ENCODE measurements around the gene UAP1L1. TPM values are rescaled to one million over a fixed set of nuclear protein-coding genes. Genes with fewer than 3 reads are reported as not detected.
"Not testable (repeated sequence)": the region's sequence is repeated elsewhere in the genome, so short reads cannot be mapped to it uniquely, and the experiment has no call there.

UAP1L1 gene
- polyA plus RNA-seq, 4 donors, result 0.89 to 25.8 (median 5.3) TPM

DNA sequence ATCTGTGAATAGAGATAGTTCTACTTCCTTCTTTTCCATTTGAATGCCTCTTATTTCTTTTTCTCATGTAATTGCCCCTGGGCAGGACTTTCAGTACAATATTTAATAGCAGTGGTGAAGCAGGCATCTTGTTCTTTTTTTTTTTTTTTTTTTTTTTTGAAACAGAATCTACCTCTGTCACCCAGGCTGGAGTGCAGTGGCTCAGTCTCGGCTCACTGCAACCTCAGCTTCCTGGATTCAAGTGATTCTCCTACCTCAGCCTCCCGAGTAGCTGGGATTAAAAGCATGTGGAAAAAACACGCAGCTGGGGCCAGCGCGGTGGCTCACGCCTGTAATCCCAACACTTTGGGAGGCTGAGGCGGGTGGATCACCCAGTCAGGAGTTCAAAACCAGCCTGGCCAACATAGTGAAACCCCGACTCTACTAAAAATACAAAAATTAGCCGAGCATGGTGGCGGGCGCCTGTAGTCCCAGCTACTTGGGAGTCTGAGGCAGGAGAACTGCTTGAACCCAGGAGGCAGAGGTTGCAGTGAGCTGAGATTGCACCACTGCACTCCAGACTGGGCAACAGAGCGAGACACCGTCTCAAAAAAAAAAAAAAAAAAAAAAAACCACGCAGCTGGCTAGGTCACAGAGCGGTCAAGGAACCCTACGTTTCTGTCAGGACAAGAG, 45.6 kb downstream of the UAP1L1 start:
- not testable (repeated sequence) for H3K9me3 ChIP-seq (ENCODE audit: control insufficient read depth in 2 of 2, insufficient read depth in 1 of 2, low read depth in 1 of 2, low read length in 1 of 2); H3K36me3 ChIP-seq (ENCODE audit: control insufficient read depth in 3 of 3, insufficient read depth in 2 of 3, low read depth in 1 of 3, low read length in 3 of 3); H3K4me3 ChIP-seq (ENCODE audit: low read depth in 1 of 3, low read length in 3 of 3); DNase-seq; H3K27ac ChIP-seq (ENCODE audit: low read depth in 1 of 3, low read length in 2 of 3); FAIRE-seq; H3K27me3 ChIP-seq (ENCODE audit: control insufficient read depth in 3 of 3, insufficient read depth in 3 of 3, low read length in 3 of 3)
- H3K4me1 ChIP-seq (ENCODE audit: control insufficient read depth in 3 of 3, insufficient read depth in 2 of 3, low read depth in 1 of 3, low read length in 2 of 3), result peaks cover 0 to 12% (median 3%) of the 10 kb centered on the region in 3 donors
- 86 to 90% (median 86%) methylated on average over 14 to 16 of the region's 16 CpGs for WGBS, 3 donors

DNA sequence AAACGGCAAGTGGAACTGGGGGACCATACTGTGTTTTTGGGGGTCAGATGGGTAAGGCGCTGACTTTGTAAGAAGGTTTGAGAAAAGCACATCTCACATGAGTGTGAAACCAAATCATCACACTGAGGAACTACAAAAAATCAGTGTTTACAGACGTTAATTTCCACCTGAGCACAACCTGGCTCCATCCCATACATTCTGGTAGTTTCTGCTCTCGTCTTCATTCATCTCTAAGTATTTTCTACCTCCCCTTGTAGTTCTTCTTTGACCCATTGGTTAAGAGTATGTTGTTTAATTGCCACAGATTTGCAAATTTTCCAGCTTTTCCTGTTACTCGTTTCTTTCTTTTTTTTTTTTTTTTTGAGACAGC, 46.1 kb downstream of the UAP1L1 start:
- Histone ChIP-seq H3K4me3 (ENCODE audit: low read depth in 1 of 3, low read length in 3 of 3) (no peak overlapping the region), H3K36me3 (ENCODE audit: control insufficient read depth in 3 of 3, insufficient read depth in 2 of 3, low read depth in 1 of 3, low read length in 3 of 3) (no peaks in the 10 kb centered on the region), H3K27me3 (ENCODE audit: control insufficient read depth in 3 of 3, insufficient read depth in 3 of 3, low read length in 3 of 3) (no peaks in the 10 kb centered on the region), H3K9me3 (ENCODE audit: control insufficient read depth in 2 of 2, insufficient read depth in 1 of 2, low read depth in 1 of 2, low read length in 1 of 2) (no peaks in the 10 kb centered on the region), H3K4me1 (ENCODE audit: control insufficient read depth in 3 of 3, insufficient read depth in 2 of 3, low read depth in 1 of 3, low read length in 2 of 3) (peaks cover 0 to 17% (median 6%) of the 10 kb centered on the region in 3 donors), H3K27ac (ENCODE audit: low read depth in 1 of 3, low read length in 2 of 3) (no peak overlapping the region)
- DNase-seq (no peak), FAIRE-seq (no peak)
- WGBS, 3 donors, result 66 to 79% (median 74%) methylated on average over 5 of the region's 5 CpGs

DNA sequence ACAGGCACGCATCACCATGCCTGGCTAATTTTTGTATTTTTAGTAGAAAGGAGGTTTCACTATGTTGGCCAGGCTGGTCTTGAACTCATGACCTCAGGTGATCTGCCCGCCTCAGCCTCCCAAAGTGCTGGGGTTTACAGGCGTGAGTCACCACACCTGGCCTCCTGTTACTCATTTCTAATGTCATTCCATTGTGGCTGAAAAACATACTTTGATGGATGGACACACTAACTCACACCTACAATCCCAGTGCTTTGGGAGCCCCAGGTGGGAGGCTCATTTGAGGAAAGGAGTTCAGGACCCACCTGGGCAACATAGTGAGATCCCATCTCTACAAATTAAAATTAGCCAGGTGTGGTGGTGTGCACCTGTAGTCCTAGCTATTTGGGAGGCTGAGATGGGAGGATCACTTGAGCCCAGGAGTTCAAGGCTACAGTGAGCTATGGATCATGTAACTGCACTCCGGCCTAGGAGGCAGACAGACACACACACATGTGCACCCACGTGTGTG, 46.7 kb downstream of the UAP1L1 start:
- not testable (repeated sequence) for H3K9me3 ChIP-seq (ENCODE audit: control insufficient read depth in 2 of 2, insufficient read depth in 1 of 2, low read depth in 1 of 2, low read length in 1 of 2); DNase-seq; FAIRE-seq; H3K27ac ChIP-seq (ENCODE audit: low read depth in 1 of 3, low read length in 2 of 3); H3K27me3 ChIP-seq (ENCODE audit: control insufficient read depth in 3 of 3, insufficient read depth in 3 of 3, low read length in 3 of 3); H3K36me3 ChIP-seq (ENCODE audit: control insufficient read depth in 3 of 3, insufficient read depth in 2 of 3, low read depth in 1 of 3, low read length in 3 of 3); H3K4me3 ChIP-seq (ENCODE audit: low read depth in 1 of 3, low read length in 3 of 3)
- WGBS, 3 donors, result 86 to 91% (median 87%) methylated on average over 5 of the region's 5 CpGs
- peaks cover 0 to 20% (median 6%) of the 10 kb centered on the region in 3 donors for H3K4me1 ChIP-seq (ENCODE audit: control insufficient read depth in 3 of 3, insufficient read depth in 2 of 3, low read depth in 1 of 3, low read length in 2 of 3)

DNA sequence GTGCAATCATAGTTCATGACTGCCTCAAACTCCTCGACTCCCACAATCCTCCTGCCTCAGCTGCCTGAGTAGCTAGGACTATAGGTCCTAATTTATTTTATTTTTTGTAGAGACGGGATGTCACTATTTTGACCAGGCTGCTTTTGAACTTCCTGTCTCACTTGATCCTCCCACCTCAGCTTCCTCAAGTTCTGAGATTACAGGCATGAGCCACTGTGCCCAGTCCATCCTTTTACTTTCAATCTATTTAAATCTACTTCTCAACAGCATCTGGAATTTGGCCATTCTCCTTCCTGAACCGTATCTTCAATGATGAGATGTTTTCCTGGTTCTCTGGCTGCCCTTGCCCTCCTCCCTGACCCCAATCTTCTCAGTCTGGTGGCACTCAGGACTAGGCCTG, 49.5 kb downstream of the UAP1L1 start:
- H3K4me3 ChIP-seq (ENCODE audit: low read depth in 1 of 3, low read length in 3 of 3), result peak overlapping the region in 2 of 3 donors; percentile 41 to 80
- WGBS, 3 donors, result 8 to 17% (median 10%) methylated on average over 3 of the region's 3 CpGs
- peaks cover 0 to 23% (median 6%) of the 10 kb centered on the region in 3 donors for H3K4me1 ChIP-seq (ENCODE audit: control insufficient read depth in 3 of 3, insufficient read depth in 2 of 3, low read depth in 1 of 3, low read length in 2 of 3)
- H3K36me3 ChIP-seq (ENCODE audit: control insufficient read depth in 3 of 3, insufficient read depth in 2 of 3, low read depth in 1 of 3, low read length in 3 of 3), result no peaks in the 10 kb centered on the region
- H3K27ac ChIP-seq (ENCODE audit: low read depth in 1 of 3, low read length in 2 of 3), result peak overlapping the region; percentile 66 to 94 (median 77)
- peaks cover 0 to 5% of the 10 kb centered on the region in 2 donors for H3K9me3 ChIP-seq (ENCODE audit: control insufficient read depth in 2 of 2, insufficient read depth in 1 of 2, low read depth in 1 of 2, low read length in 1 of 2)
- FAIRE-seq (no peak), DNase-seq (peak in 1 of 2 donors; percentile 52)
- H3K27me3 ChIP-seq (ENCODE audit: control insufficient read depth in 3 of 3, insufficient read depth in 3 of 3, low read length in 3 of 3), result peaks cover 0 to 1% (median under 1%) of the 10 kb centered on the region in 3 donors

DNA sequence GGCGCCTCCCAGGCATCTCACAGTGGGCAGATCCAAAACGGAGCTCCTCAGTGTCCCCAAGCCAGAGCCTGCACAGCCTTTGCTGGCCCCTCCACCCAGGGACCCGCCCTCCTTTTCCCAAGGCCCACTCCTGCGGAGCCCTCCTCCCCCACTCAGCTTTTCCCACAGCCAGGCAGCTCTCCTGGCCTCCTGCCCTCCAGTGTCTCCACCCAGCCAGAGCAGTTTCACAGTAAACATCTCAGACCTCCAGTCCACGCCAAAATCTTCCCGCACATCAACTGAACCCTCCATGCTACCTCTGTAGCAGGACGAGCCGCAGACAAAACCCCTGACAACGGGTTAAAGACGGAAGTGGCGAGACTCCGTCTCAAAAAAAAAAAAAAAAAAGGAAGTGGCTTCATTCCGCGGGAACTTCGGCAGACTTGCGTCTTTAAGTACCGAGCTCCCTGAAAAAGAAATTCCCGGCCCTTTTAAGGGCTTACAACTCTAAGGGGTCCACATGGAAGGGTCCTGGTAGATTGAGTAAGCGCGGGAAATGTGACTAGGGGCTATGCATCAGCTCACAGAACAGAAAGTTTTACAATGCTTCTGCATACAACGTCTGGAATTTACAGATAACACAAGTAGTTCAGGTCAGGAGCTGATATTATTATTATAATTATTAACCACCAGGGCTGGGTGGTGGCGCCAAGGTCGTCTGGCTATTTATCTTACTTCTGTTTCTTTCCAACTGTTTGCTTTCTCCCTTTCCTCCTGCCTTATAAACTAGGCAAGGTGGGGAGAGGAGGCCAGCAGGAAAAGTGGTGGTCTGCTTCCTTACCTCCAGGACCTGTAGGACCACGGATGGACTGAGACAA, 50.2 kb downstream of the UAP1L1 start:
- peaks cover 0 to 23% (median 6%) of the 10 kb centered on the region in 3 donors for H3K4me1 ChIP-seq (ENCODE audit: control insufficient read depth in 3 of 3, insufficient read depth in 2 of 3, low read depth in 1 of 3, low read length in 2 of 3)
- peaks cover 0 to 4% (median 1%) of the 10 kb centered on the region in 3 donors for H3K27me3 ChIP-seq (ENCODE audit: control insufficient read depth in 3 of 3, insufficient read depth in 3 of 3, low read length in 3 of 3)
- H3K9me3 ChIP-seq (ENCODE audit: control insufficient read depth in 2 of 2, insufficient read depth in 1 of 2, low read depth in 1 of 2, low read length in 1 of 2), result peaks cover 0 to 5% of the 10 kb centered on the region in 2 donors
- FAIRE-seq (no peak), DNase-seq (peak; percentile 76 to 83)
- no peaks in the 10 kb centered on the region for H3K36me3 ChIP-seq (ENCODE audit: control insufficient read depth in 3 of 3, insufficient read depth in 2 of 3, low read depth in 1 of 3, low read length in 3 of 3)
- 0 to 15% (median 4%) methylated on average over 24 of the region's 24 CpGs for WGBS, 3 donors
- H3K4me3 ChIP-seq (ENCODE audit: low read depth in 1 of 3, low read length in 3 of 3), result peak overlapping the region in 2 of 3 donors; percentile 72 to 80
- peak overlapping the region; percentile 73 to 94 (median 78) for H3K27ac ChIP-seq (ENCODE audit: low read depth in 1 of 3, low read length in 2 of 3)

DNA sequence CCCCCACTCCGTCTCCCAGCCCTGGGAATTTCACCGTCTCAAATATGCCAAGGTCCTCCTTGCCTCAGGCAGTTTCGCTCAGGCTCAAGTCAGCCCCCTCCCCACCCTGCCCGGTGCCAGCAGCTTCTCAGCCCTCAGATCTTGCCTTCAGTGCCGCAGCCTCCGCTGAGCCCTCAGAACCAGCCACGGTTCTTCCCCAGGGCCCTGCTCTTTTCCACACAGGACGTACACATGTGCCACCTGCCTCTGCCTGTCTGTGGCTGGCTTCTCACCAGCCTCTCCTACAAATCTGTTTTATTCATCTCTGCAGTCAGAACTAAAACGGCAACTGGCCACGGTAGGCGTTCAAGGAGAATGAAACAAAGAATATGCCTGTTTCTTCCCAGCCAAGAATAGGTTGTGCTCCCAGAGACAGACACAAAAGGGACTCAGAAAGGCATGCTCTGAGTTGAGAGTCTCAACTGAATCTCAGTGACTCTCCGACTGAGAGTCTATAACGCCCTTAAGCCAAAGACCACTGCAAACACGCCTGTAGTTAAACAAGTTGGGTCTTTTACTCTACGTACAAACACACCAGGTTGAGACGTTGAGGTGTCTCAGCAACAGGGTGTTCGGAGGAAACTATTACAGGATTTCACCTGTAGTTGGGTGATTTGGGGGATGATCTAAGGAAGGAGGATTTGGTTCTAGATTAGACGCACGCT, 51.0 kb downstream of the UAP1L1 start:
- H3K36me3 ChIP-seq (ENCODE audit: control insufficient read depth in 3 of 3, insufficient read depth in 2 of 3, low read depth in 1 of 3, low read length in 3 of 3), result no peaks in the 10 kb centered on the region
- DNase-seq (peak in 1 of 2 donors; percentile 29), FAIRE-seq (no peak)
- WGBS, 3 donors, result 9 to 42% (median 10%) methylated on average over 19 of the region's 19 CpGs
- peaks cover 0 to 8% (median 1%) of the 10 kb centered on the region in 3 donors for H3K27me3 ChIP-seq (ENCODE audit: control insufficient read depth in 3 of 3, insufficient read depth in 3 of 3, low read length in 3 of 3)
- H3K4me1 ChIP-seq (ENCODE audit: control insufficient read depth in 3 of 3, insufficient read depth in 2 of 3, low read depth in 1 of 3, low read length in 2 of 3), result peaks cover 0 to 23% (median 6%) of the 10 kb centered on the region in 3 donors
- H3K27ac ChIP-seq (ENCODE audit: low read depth in 1 of 3, low read length in 2 of 3), result peak overlapping the region; percentile 73 to 94 (median 78)
- peak overlapping the region in 2 of 3 donors; percentile 72 to 80 for H3K4me3 ChIP-seq (ENCODE audit: low read depth in 1 of 3, low read length in 3 of 3)
- H3K9me3 ChIP-seq (ENCODE audit: control insufficient read depth in 2 of 2, insufficient read depth in 1 of 2, low read depth in 1 of 2, low read length in 1 of 2), result peaks cover 0 to 5% of the 10 kb centered on the region in 2 donors

DNA sequence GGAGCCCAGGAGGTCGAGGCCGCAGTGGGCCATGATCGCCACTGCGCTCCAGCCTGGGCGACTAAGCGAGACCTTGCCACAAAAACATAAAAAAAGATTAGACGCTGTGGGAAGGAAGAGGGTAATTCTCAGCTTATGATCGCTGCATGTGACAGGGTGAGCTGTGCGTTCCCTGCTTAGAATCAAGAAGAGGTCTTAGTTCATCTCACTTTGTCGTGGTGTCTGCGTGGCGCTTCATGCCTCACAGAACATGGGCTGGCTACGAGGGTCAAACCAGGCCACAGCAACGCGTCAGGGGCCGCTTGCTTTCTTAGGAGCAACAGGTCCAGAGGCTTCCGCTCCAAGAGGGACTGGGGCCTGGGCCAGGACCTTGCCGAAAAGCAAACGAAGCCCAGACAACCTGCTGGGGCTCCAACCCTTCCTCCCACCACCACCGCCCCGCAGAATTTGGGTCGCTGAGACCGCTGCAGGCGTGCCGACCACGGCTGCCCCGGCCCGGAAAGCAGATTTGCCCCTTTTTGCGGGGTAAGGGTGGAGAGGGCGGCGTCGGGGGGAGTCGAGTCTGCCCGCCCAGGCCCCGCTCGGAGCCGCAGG, 51.6 kb downstream of the UAP1L1 start:
- Histone ChIP-seq H3K9me3 (ENCODE audit: control insufficient read depth in 2 of 2, insufficient read depth in 1 of 2, low read depth in 1 of 2, low read length in 1 of 2) (peaks cover 0 to 5% of the 10 kb centered on the region in 2 donors), H3K4me3 (ENCODE audit: low read depth in 1 of 3, low read length in 3 of 3) (peak overlapping the region; percentile 51 to 80 (median 72)), H3K36me3 (ENCODE audit: control insufficient read depth in 3 of 3, insufficient read depth in 2 of 3, low read depth in 1 of 3, low read length in 3 of 3) (no peaks in the 10 kb centered on the region), H3K27me3 (ENCODE audit: control insufficient read depth in 3 of 3, insufficient read depth in 3 of 3, low read length in 3 of 3) (peaks cover 0 to 11% (median 1%) of the 10 kb centered on the region in 3 donors), H3K27ac (ENCODE audit: low read depth in 1 of 3, low read length in 2 of 3) (peak overlapping the region; percentile 73 to 94 (median 78)), H3K4me1 (ENCODE audit: control insufficient read depth in 3 of 3, insufficient read depth in 2 of 3, low read depth in 1 of 3, low read length in 2 of 3) (peaks cover 0 to 23% (median 6%) of the 10 kb centered on the region in 3 donors)
- FAIRE-seq, result no peak
- WGBS, 3 donors, result 2 to 12% (median 3%) methylated on average over 35 to 37 of the region's 37 CpGs
- DNase-seq, result peak; percentile 43 to 65
